GM13977 (cell line): ENCODE data around the gene ALOX5AP.
A peak's percentile ranks its signal among the peaks of the same experiment; 100 is the strongest.

Experiments
- DNase-seq: peaks from one replicate; pipeline ENCODE4 v3.0.0; 2012; ENCODE audit warnings: low spot score
- in situ Hi-C: fragments of 300-500 bp; cut with MboI; formaldehyde crosslinking; loops from one replicate; pipeline ENCODE4 v1.12.0; 2022; ENCODE audit warnings: low sequenced_read_pairs, low pct_unique_long_range_greater_than_20kb, mixed read lengths, inconsistent platforms; ENCODE audit not compliant: unreplicated experiment
- TF ChIP-seq, protein P1 (sequence below): IDR thresholded peaks from 2 replicates; pipeline ENCODE4 v1.5.1; 2012; ENCODE audit warnings: mild to moderate bottlenecking, control low read depth; ENCODE audit not compliant: insufficient read depth; ENCODE audit errors: extremely low read depth, missing control alignments

ALOX5AP gene

GRCh38 chr13:30800107-30800506 lies 64.8 kb downstream of the ALOX5AP start:
- in situ Hi-C loops: loop anchor here (25.0 kb wide), 1 partner anchor 663 kb away; no protein-coding TSS in a partner anchor

GRCh38 chr13:30802501-30802900 lies 67.2 kb downstream of the ALOX5AP start:
- DNase-seq: no peak
- TF ChIP-seq, protein P1, sequence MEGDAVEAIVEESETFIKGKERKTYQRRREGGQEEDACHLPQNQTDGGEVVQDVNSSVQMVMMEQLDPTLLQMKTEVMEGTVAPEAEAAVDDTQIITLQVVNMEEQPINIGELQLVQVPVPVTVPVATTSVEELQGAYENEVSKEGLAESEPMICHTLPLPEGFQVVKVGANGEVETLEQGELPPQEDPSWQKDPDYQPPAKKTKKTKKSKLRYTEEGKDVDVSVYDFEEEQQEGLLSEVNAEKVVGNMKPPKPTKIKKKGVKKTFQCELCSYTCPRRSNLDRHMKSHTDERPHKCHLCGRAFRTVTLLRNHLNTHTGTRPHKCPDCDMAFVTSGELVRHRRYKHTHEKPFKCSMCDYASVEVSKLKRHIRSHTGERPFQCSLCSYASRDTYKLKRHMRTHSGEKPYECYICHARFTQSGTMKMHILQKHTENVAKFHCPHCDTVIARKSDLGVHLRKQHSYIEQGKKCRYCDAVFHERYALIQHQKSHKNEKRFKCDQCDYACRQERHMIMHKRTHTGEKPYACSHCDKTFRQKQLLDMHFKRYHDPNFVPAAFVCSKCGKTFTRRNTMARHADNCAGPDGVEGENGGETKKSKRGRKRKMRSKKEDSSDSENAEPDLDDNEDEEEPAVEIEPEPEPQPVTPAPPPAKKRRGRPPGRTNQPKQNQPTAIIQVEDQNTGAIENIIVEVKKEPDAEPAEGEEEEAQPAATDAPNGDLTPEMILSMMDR: no peak
- in situ Hi-C loops: loop anchor here (25.0 kb wide), 1 partner anchor 665 kb away; no protein-coding TSS in a partner anchor

More at GRCh38 chr13:30800107-30800506, 64.8 kb downstream of the ALOX5AP start:
- no peak for DNase-seq
- TF ChIP-seq, protein P1: no peak

DNA sequence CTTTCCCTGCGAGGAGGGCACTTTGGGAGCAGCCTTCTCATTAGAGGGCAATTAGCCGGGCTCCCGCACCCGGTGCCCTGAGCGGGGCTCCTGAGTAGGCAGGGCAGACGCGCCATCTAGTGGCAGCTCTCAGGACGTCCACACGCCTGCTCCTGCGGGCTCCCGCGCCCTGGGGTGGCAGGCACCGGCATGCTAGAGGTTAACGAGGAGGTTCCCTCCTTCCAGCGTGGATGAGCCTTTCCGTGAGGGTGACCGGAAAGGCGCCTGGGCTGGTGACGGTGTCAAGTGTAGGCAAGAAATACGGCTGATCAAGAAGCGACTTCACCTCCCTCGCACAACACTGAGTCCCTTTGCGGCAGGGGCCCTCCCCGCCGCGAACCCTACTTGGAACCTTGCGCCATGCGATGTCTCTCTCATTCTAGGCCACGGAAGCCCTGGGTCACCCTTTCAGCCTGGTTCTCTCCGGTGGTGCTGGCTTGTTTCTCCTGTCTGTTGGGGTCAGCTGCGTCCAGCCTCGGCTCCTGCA lies 67.7 kb downstream of the ALOX5AP start:
- TF ChIP-seq, protein P1: peak; percentile 97
- peak; percentile 76 for DNase-seq
- in situ Hi-C loops: loop anchor here (25.0 kb wide), 1 partner anchor 666 kb away; no protein-coding TSS in a partner anchor

GRCh38 chr13:30803749-30804148 lies 68.4 kb downstream of the ALOX5AP start:
- no peak for DNase-seq
- in situ Hi-C loops: loop anchor here (25.0 kb wide), 1 partner anchor 666 kb away; no protein-coding TSS in a partner anchor
- TF ChIP-seq, protein P1: no peak

GRCh38 chr13:30804474-30804873 lies 69.1 kb downstream of the ALOX5AP start:
- no peak for DNase-seq
- TF ChIP-seq, protein P1: no peak
- in situ Hi-C loops: loop anchor here (25.0 kb wide), 1 partner anchor 667 kb away; no protein-coding TSS in a partner anchor

DNA sequence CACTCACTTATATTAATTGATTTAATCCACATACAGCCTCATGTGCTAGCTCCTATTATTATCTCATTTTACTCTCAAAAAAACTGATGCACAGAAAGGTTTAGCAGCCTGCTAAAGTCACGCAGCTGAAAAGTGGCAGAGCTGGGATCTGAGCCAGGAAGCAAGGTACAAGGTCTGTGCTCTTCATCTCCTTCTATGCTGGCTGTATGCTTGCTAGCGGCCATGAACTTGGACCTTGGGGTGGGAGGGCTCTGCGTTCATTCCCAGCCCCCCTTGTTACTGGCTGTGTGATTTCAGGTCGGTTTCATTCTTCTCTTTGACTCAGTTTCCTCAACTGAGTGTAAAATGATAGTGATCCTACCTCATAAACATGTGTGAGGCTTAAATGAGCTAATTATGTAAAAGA lies 69.8 kb downstream of the ALOX5AP start:
- TF ChIP-seq, protein P1: no peak
- in situ Hi-C loops: loop anchor here (5.0 to 25.0 kb wide), 2 partner anchors 128 to 668 kb away; no protein-coding TSS in a partner anchor
- no peak for DNase-seq

DNA sequence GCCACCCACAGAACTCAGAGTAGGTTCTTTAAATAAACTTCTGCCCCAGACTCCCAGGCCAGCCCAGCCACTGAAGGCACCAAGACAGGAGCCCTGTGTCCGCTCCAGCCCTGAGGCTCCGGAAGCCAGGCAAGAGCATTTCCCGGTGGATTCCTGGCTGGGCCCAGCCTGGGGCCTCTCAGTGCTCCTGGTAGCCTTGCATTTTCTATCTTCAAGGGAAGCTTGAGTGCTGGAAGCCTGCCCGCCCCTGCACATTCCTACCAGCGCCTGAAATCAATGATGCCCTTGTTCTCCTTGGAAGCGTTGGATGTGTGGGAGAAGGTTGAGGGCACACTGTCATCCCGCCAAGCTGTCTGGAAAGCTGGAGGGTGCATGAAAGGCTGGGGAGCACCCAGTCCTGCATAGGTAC lies 70.3 kb downstream of the ALOX5AP start:
- no peak for DNase-seq
- TF ChIP-seq, protein P1: no peak
- in situ Hi-C loops: loop anchor here (5.0 to 25.0 kb wide), 2 partner anchors 128 to 668 kb away; no protein-coding TSS in a partner anchor
